T-cell (primary cell): Measurements from ENCODE around the gene GRIN3B. TPM values are rescaled to one million over a fixed set of nuclear protein-coding genes. Genes with fewer than 3 reads are reported as not detected.

Experiments
- ATAC-seq, 4 experiments: fragments of 200-7000 bp in 3 of 4; fragments of 150-1000 bp in 1 of 4; cut with Tn5 transposase; replicated peaks in 1 of 4; 1 replicate in 3 of 4; 2 replicates in 1 of 4; pipeline ENCODE4 v1.10.0; 2021; ENCODE audit warnings: moderate library complexity in 3 of 4, mild to moderate bottlenecking in 2 of 4, moderate number of reproducible peaks in 1 of 4
- CTCF ChIA-PET, 2 donors: fragments of 300-600 bp; sonication (Branson Sonifier 250); formaldehyde crosslinking; loops; one replicate each; lab custom pipeline; 2022; ENCODE audit warnings: antibody characterized with exemption in 2 of 2; lab: Charles Lee
- POLR2A ChIA-PET, 2 donors: fragments of 300-600 bp; sonication (Branson Sonifier 250); formaldehyde crosslinking; loops; one replicate each; lab custom pipeline; 2022; ENCODE audit warnings: antibody characterized with exemption in 2 of 2; lab: Charles Lee
- DNase-seq, 35 experiments: peaks; one replicate each; pipeline versions ENCODE4 v3.0.0 to v3.0.0-alpha.2; 2013 to 2023
- H3K27ac ChIP-seq: one replicate; pipeline ENCODE4 v1.5.1; 2013; ENCODE audit warnings: low read length
- H3K27me3 ChIP-seq, 2 experiments: replicated peaks in 1 of 2; 1 replicate in 1 of 2; 2 replicates in 1 of 2; pipeline versions ENCODE4 v1.6.1 to v1.7.0; 2013; ENCODE audit warnings: low read length in 1 of 2, mixed read lengths in 1 of 2; ENCODE audit not compliant: control insufficient read depth in 2 of 2, insufficient read depth in 2 of 2; ENCODE audit errors: extremely low read depth in 1 of 2
- H3K36me3 ChIP-seq, 2 donors: 1 replicate in 1 of 2; 2 replicates in 1 of 2; pipeline versions ENCODE4 v1.6.1 to v1.7.0; 2013; ENCODE audit warnings: low read length in 1 of 2; ENCODE audit not compliant: control insufficient read depth in 2 of 2, insufficient read depth in 1 of 2; ENCODE audit errors: extremely low read depth in 1 of 2
- H3K4me1 ChIP-seq, 2 experiments: 1 replicate in 1 of 2; 2 replicates in 1 of 2; pipeline versions ENCODE4 v1.6.1 to v1.7.0; 2013; ENCODE audit warnings: low read length in 2 of 2, mixed read lengths in 1 of 2; ENCODE audit not compliant: insufficient read depth in 2 of 2, control insufficient read depth in 1 of 2; ENCODE audit errors: extremely low read depth in 1 of 2
- H3K4me3 ChIP-seq, 2 donors: 1 replicate in 1 of 2; 2 replicates in 1 of 2; pipeline versions ENCODE4 v1.5.1 to v1.7.0; 2013; ENCODE audit warnings: mild to moderate bottlenecking in 2 of 2, low read length in 1 of 2, moderate library complexity in 1 of 2; ENCODE audit not compliant: control insufficient read depth in 1 of 2; ENCODE audit errors: extremely low read depth in 1 of 2
- H3K9me3 ChIP-seq: 2 replicates; pipeline ENCODE4 v1.7.0; 2013
- H3K27ac Mint-ChIP-seq, 2 donors: one replicate each; pipeline ENCODE4 v1.8.0; 2020 to 2021; ENCODE audit warnings: mild to moderate bottlenecking in 2 of 2, mixed read lengths in 2 of 2
- H3K27me3 Mint-ChIP-seq, 2 donors: one replicate each; pipeline ENCODE4 v1.8.0; 2021 to 2022; ENCODE audit warnings: mixed read lengths in 2 of 2
- H3K36me3 Mint-ChIP-seq: one replicate; pipeline ENCODE4 v1.8.0; 2021; ENCODE audit warnings: mixed read lengths
- H3K4me1 Mint-ChIP-seq, 3 donors: one replicate each; pipeline ENCODE4 v1.8.0; 2020 to 2022; ENCODE audit warnings: mixed read lengths in 3 of 3, mild to moderate bottlenecking in 1 of 3
- H3K4me3 Mint-ChIP-seq, 3 donors: one replicate each; pipeline ENCODE4 v1.8.0; 2020 to 2022; ENCODE audit warnings: mild to moderate bottlenecking in 3 of 3, mixed read lengths in 3 of 3, moderate library complexity in 3 of 3
- H3K9me3 Mint-ChIP-seq, 3 donors: one replicate each; pipeline ENCODE4 v1.8.0; 2020 to 2022; ENCODE audit warnings: mixed read lengths in 3 of 3
- WGBS: methylation state at CpG from one replicate; pipeline ENCODE4 v1.1.5; 2013; ENCODE audit warnings: missing lambda C conversion rate; ENCODE audit not compliant: insufficient coverage; 5-methylcytosine and 5-hydroxymethylcytosine counted together
- total RNA-seq, 35 experiments: library from RNA in 6 of 35; stranded (reverse) in 6 of 35; fragments of 120-200 nt in 1 of 35; gene quantifications; one replicate each; pipeline versions ENCODE4 v1.2.1 to v1.2.4 and lab custom pipeline; 2013 to 2026

GRIN3B gene
- total RNA-seq, 5 donors from 2014 or later (not counting 1 experiment from before 2014, with no cell fraction given): 0.07 to 0.44 (median 0.09) TPM; not detected in 2

DNA sequence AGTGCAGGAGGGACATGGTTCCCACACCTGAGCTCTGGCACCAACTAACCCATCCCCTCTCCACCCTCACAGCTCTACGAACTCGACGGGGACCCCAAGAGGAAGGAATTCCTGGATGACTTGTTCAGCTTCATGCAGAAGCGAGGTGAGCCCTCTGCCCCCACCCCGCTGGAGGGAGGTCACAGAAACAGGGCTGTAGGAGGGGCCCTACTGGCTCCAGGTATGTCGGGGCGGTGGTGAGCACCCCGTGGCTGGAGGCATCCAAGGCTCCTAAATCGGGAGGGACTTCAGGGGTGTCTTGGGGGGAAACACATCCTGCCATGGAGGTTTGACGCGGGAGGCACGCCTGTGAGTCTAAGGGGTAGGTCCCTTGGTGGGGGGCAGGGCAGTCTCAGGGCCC is 40.2 kb upstream of the GRIN3B start:
- Histone ChIP-seq H3K27me3 (no peaks in the 10 kb centered on the region), H3K9me3 (no peaks in the 10 kb centered on the region), H3K27ac (no peak overlapping the region), H3K4me3 (no peak overlapping the region), H3K4me1 (peaks cover 0 to 6% of the 10 kb centered on the region in 2 experiments), H3K36me3 (peaks cover 0 to 5% of the 10 kb centered on the region in 2 donors)
- no peaks in the 10 kb centered on the region for H3K9me3 Mint-ChIP-seq
- ATAC-seq (no peak), DNase-seq (no peak)
- peaks cover 3% of the 10 kb centered on the region for H3K36me3 Mint-ChIP-seq
- CTCF ChIA-PET: no interaction called here
- POLR2A ChIA-PET: no interaction called here
- WGBS: 79% methylated on average over 9 of the region's 12 CpGs
- no peak overlapping the region for H3K27ac Mint-ChIP-seq
- H3K4me3 Mint-ChIP-seq: no peak overlapping the region
- no peaks in the 10 kb centered on the region for H3K27me3 Mint-ChIP-seq
- peaks cover 0 to 8% (median 3%) of the 10 kb centered on the region in 3 donors for H3K4me1 Mint-ChIP-seq

DNA sequence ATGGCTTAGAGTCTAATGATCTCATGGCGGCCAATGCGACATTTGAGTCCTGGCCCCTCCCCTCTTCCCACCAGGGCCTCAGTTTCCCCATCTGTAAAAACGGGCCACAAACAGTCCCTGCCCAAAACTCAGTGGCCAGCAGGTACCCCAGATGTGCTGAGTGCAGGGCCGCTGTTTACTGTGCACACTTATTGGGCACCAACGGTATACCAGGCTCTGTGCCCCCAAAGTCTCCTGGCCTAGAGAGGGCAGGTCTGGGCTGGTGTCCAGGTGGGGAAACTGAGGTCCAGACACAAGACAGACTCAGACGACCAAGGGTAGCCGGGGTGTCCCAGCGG is 39.6 kb upstream of the GRIN3B start:
- Mint-ChIP-seq H3K9me3 (no peaks in the 10 kb centered on the region), H3K27ac (no peak overlapping the region), H3K36me3 (peaks cover 7% of the 10 kb centered on the region), H3K4me3 (no peak overlapping the region), H3K27me3 (no peaks in the 10 kb centered on the region), H3K4me1 (peaks cover 0 to 8% (median 3%) of the 10 kb centered on the region in 3 donors)
- H3K9me3 ChIP-seq: no peaks in the 10 kb centered on the region
- H3K36me3 ChIP-seq: peaks cover 0 to 5% of the 10 kb centered on the region in 2 donors
- DNase-seq: no peak
- ChIA-PET POLR2A (no interaction called here), CTCF (no interaction called here)
- WGBS: 86% methylated on average over 7 of the region's 8 CpGs
- H3K4me3 ChIP-seq: no peak overlapping the region
- H3K4me1 ChIP-seq: peaks cover 0 to 6% of the 10 kb centered on the region in 2 experiments
- no peak for ATAC-seq
- H3K27me3 ChIP-seq: no peaks in the 10 kb centered on the region
- H3K27ac ChIP-seq: no peak overlapping the region

DNA sequence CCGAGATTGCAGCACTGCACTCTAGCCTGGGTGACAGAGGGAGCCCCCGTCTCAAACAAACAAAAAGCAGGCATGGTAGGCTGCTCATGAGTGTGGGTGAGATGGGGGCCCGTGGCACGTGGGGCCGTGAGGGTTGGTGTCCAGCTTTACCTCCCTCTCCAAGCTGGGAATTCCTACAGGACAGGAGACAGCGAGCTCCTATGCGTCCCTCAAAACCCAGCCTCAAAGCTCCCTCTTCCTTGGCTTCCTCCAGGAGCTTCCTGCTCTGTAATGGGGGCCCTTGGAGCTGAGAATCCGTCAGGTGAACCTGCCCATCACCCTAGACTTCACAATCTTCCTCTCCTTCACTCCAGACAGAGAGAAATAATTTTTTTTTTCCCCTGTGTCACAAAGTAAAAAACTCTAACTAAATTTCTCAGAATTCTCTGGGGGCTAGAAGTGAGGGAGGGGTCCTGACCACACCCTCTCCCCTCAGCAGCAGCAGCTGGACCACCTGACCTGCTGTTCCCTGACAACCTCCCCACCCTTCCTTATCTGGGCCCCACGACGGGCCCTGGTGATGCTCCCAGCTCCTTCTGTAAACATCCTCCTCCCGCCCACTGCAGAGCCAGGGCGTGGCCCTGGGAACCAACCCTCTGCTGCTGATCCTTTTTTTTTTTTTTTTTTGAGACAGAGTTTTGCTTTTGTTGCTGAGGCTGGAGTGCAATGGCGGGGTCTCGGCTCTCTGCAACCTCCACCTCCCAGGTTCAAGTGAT is 38.2 kb upstream of the GRIN3B start:
- H3K4me1 Mint-ChIP-seq: peaks cover 0 to 8% (median 3%) of the 10 kb centered on the region in 3 donors
- POLR2A ChIA-PET: no interaction called here
- Histone ChIP-seq H3K27ac (no peak overlapping the region), H3K4me3 (no peak overlapping the region), H3K9me3 (no peaks in the 10 kb centered on the region), H3K36me3 (peaks cover 0 to 10% of the 10 kb centered on the region in 2 donors), H3K4me1 (peaks cover 0 to 6% of the 10 kb centered on the region in 2 experiments), H3K27me3 (no peaks in the 10 kb centered on the region)
- no peaks in the 10 kb centered on the region for H3K27me3 Mint-ChIP-seq
- H3K4me3 Mint-ChIP-seq: no peak overlapping the region
- no peaks in the 10 kb centered on the region for H3K9me3 Mint-ChIP-seq
- peaks cover 7% of the 10 kb centered on the region for H3K36me3 Mint-ChIP-seq
- DNase-seq: no peak
- WGBS: 69% methylated on average over 6 of the region's 14 CpGs
- no peak for ATAC-seq
- CTCF ChIA-PET: interaction anchor here in 1 of 2 donors (0.6 kb wide), 1 partner anchor 193 kb away, joined by 10 read pairs; no protein-coding TSS in a partner anchor
- H3K27ac Mint-ChIP-seq: no peak overlapping the region

DNA sequence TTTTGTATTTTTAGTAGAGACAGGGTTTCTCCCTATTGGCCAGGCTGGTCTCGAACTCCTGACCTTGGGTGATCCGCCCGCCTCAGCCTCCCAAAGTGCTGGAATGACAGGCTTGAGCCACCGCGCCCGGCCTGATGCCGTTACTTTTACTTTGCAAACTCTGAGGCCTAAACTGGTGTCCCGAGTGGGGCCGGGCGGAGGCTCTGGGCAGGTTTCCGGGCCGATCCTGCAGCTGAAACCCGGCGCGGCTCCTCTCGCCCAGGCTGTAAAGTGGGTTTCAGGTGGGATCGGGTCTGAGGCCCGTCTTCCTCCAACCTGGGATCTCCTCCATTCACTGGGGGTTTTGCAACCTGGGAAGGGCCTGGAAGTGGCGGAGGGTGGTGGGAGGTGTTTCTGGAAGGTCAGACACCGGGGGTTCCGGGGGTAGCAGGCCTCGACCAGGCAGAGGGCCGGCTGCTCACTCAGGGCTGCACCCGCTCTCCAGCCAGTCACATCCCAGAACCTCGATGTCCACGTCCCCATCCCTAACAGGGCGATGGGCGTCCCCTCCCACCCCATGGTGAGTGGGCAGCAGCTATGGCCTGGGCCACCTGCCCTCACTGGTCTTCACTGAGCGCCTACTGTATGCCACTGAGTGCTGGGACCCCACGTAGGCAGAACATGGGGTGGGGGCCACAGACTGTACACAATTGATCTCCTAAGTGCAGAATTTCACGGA is 37.4 kb upstream of the GRIN3B start:
- Mint-ChIP-seq H3K9me3 (no peaks in the 10 kb centered on the region), H3K4me3 (no peak overlapping the region), H3K27me3 (no peaks in the 10 kb centered on the region), H3K4me1 (peaks cover 0 to 8% (median 3%) of the 10 kb centered on the region in 3 donors), H3K36me3 (peaks cover 10% of the 10 kb centered on the region), H3K27ac (no peak overlapping the region)
- Histone ChIP-seq H3K4me3 (no peak overlapping the region), H3K36me3 (peaks cover 0 to 10% of the 10 kb centered on the region in 2 donors), H3K9me3 (no peaks in the 10 kb centered on the region), H3K4me1 (peaks cover 0 to 6% of the 10 kb centered on the region in 2 experiments), H3K27ac (no peak overlapping the region), H3K27me3 (no peaks in the 10 kb centered on the region)
- ATAC-seq (no peak), DNase-seq (no peak)
- POLR2A ChIA-PET: no interaction called here
- WGBS: 88% methylated on average over 19 of the region's 31 CpGs
- CTCF ChIA-PET: interaction anchor here in 1 of 2 donors (0.6 kb wide), 1 partner anchor 192 kb away, joined by 10 read pairs; no protein-coding TSS in a partner anchor

DNA sequence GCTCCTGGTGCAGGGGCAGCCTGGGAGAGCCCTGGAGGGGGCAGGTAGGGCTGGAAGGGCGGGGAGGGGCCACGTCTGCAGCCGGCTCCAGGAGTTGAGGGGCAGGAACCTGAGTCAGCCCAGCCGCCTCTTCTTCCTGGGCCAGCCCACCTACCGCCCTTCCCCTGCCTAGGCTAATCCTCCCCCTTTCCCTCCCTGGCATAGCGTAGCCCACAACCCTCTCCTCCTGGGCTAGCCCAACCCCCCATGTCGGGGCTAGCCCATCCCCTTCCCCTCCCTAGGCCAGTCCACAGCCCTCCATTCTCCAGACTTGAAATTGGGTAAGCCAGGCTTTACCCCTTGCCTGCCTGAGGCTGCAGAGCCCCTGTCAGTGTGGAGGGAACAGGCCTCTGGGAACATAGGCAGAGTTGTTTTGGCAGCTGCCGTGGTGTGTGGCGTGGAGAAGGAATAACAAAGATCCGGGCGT is 36.7 kb upstream of the GRIN3B start:
- Histone ChIP-seq H3K4me3 (no peak overlapping the region), H3K9me3 (no peaks in the 10 kb centered on the region), H3K27me3 (no peaks in the 10 kb centered on the region), H3K36me3 (peaks cover 3 to 13% of the 10 kb centered on the region in 2 donors), H3K4me1 (peaks cover 0 to 6% of the 10 kb centered on the region in 2 experiments), H3K27ac (no peak overlapping the region)
- H3K36me3 Mint-ChIP-seq: peaks cover 13% of the 10 kb centered on the region
- 83% methylated on average over 6 of the region's 11 CpGs for WGBS
- ATAC-seq (no peak), DNase-seq (no peak)
- ChIA-PET POLR2A (no interaction called here), CTCF (no interaction called here)
- no peak overlapping the region for H3K4me3 Mint-ChIP-seq
- H3K4me1 Mint-ChIP-seq: peaks cover 0 to 8% (median 3%) of the 10 kb centered on the region in 3 donors
- no peaks in the 10 kb centered on the region for H3K27me3 Mint-ChIP-seq
- no peaks in the 10 kb centered on the region for H3K9me3 Mint-ChIP-seq
- no peak overlapping the region for H3K27ac Mint-ChIP-seq

DNA sequence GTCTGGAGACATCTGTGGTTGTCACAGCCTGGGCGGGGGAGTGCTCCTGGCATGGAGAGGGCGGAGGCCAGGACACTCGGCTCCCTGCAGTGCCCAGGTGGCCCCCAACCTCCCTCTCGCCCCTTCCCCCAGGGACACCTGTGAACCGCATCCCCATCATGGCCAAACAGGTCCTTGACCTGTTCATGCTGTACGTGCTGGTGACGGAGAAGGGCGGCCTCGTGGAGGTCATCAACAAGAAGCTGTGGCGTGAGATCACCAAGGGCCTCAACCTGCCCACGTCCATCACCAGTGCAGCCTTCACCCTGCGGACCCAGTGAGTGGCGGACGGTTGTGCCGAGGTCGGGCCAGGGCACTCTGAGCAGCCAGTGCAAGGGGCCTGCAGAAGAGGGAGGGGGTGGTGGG is 36.1 kb upstream of the GRIN3B start:
- no peaks in the 10 kb centered on the region for H3K27me3 Mint-ChIP-seq
- H3K9me3 Mint-ChIP-seq: no peaks in the 10 kb centered on the region
- 97% methylated on average over 14 of the region's 16 CpGs for WGBS
- peaks cover 13% of the 10 kb centered on the region for H3K36me3 Mint-ChIP-seq
- H3K27ac Mint-ChIP-seq: no peak overlapping the region
- H3K4me1 Mint-ChIP-seq: peaks cover 0 to 5% (median 0%) of the 10 kb centered on the region in 3 donors
- no peak overlapping the region for H3K4me3 Mint-ChIP-seq
- ChIA-PET CTCF (no interaction called here), POLR2A (no interaction called here)
- Histone ChIP-seq H3K27me3 (no peaks in the 10 kb centered on the region), H3K4me3 (no peak overlapping the region), H3K36me3 (peaks cover 7 to 16% of the 10 kb centered on the region in 2 donors), H3K9me3 (no peaks in the 10 kb centered on the region), H3K27ac (no peak overlapping the region), H3K4me1 (peaks cover 0 to 6% of the 10 kb centered on the region in 2 experiments)
- ATAC-seq (no peak), DNase-seq (no peak)
